Measurements from ENCODE around the gene P2RX4. TPM values are rescaled to one million over a fixed set of nuclear protein-coding genes. Genes with fewer than 3 reads are reported as not detected.
A peak's percentile ranks its signal among the peaks of the same experiment; 100 is the strongest.
"Not testable (repeated sequence)": the region's sequence is repeated elsewhere in the genome, so short reads cannot be mapped to it uniquely, and the experiment has no call there.

P2RX4 gene
- total RNA-seq, 3 donors from 2014 or later = 62.9 to 114 (median 86.9) TPM

GRCh38 chr12:121278169-121279070 lies 68.5 kb downstream of the P2RX4 start:
- DNase-seq (ENCODE audit: low spot score in 2 of 2) = no peak

GRCh38 chr12:121279071-121279375 lies 69.1 kb downstream of the P2RX4 start:
- no peaks in the 10 kb centered on the region for H3K27me3 ChIP-seq
- H3K36me3 ChIP-seq = no peaks in the 10 kb centered on the region
- H3K9me3 ChIP-seq = no peaks in the 10 kb centered on the region
- TF ChIP-seq POLR2A (IDR thresholded peaks at IDR 0.05) = no peak
- TF ChIP-seq CTCF (IDR thresholded peaks at IDR 0.05) = no peak
- TF ChIP-seq POLR2AphosphoS5 (IDR thresholded peaks at IDR 0.05) = no peak
- H3K4me1 ChIP-seq = no peaks in the 10 kb centered on the region
- peak overlapping the region in 1 of 3 donors; percentile 18 for H3K4me3 ChIP-seq
- DNase-seq (ENCODE audit: low spot score in 2 of 2) = no peak
- intact Hi-C loops (cut with DNase I; ENCODE audit: low total_unique reads) = no loop called here
- H3K27ac ChIP-seq = peak overlapping the region; percentile 44 to 82

More at GRCh38 chr12:121278169-121279070, 68.5 kb downstream of the P2RX4 start:
- no peaks in the 10 kb centered on the region for H3K4me1 ChIP-seq
- H3K27ac ChIP-seq = peak overlapping the region; percentile 44 to 82
- no peaks in the 10 kb centered on the region for H3K9me3 ChIP-seq
- intact Hi-C loops (cut with DNase I; ENCODE audit: low total_unique reads) = no loop called here
- no peak for TF ChIP-seq CTCF (IDR thresholded peaks at IDR 0.05)
- no peak for TF ChIP-seq POLR2A (IDR thresholded peaks at IDR 0.05)
- no peak for TF ChIP-seq POLR2AphosphoS5 (IDR thresholded peaks at IDR 0.05)
- no peaks in the 10 kb centered on the region for H3K36me3 ChIP-seq
- no peaks in the 10 kb centered on the region for H3K27me3 ChIP-seq
- H3K4me3 ChIP-seq = no peak overlapping the region

GRCh38 chr12:121279507-121279915 lies 69.6 kb downstream of the P2RX4 start:
- intact Hi-C loops (cut with DNase I; ENCODE audit: low total_unique reads) = no loop called here
- no peak for TF ChIP-seq CTCF (IDR thresholded peaks at IDR 0.05)
- peak in 1 of 3 donors; percentile 28 for TF ChIP-seq POLR2AphosphoS5 (IDR thresholded peaks at IDR 0.05)
- no peak for TF ChIP-seq POLR2A (IDR thresholded peaks at IDR 0.05)
- H3K27ac ChIP-seq = peak overlapping the region; percentile 44 to 82
- H3K9me3 ChIP-seq = no peaks in the 10 kb centered on the region
- H3K27me3 ChIP-seq = no peaks in the 10 kb centered on the region
- no peaks in the 10 kb centered on the region for H3K36me3 ChIP-seq
- DNase-seq (ENCODE audit: low spot score in 2 of 2) = no peak
- H3K4me1 ChIP-seq = no peaks in the 10 kb centered on the region
- peak overlapping the region in 1 of 3 donors; percentile 18 for H3K4me3 ChIP-seq

- DNase-seq (ENCODE audit: low spot score in 2 of 2); H3K4me1 ChIP-seq; H3K36me3 ChIP-seq; H3K4me3 ChIP-seq; H3K9me3 ChIP-seq; H3K27ac ChIP-seq; H3K27me3 ChIP-seq; intact Hi-C loops (cut with DNase I; ENCODE audit: low total_unique reads): not testable (repeated sequence)
Measured at GRCh38 chr12:121280531-121280930, 70.6 kb downstream of the P2RX4 start.

- H3K27ac ChIP-seq; H3K27me3 ChIP-seq; intact Hi-C loops (cut with DNase I; ENCODE audit: low total_unique reads); H3K9me3 ChIP-seq; H3K4me1 ChIP-seq; H3K36me3 ChIP-seq; H3K4me3 ChIP-seq; DNase-seq (ENCODE audit: low spot score in 2 of 2): not testable (repeated sequence)
Measured at GRCh38 chr12:121281116-121281515, 71.2 kb downstream of the P2RX4 start.

GRCh38 chr12:121282072-121282742 lies 72.3 kb downstream of the P2RX4 start:
- no peaks in the 10 kb centered on the region for H3K27me3 ChIP-seq
- H3K36me3 ChIP-seq = no peaks in the 10 kb centered on the region
- no peaks in the 10 kb centered on the region for H3K4me1 ChIP-seq
- DNase-seq (ENCODE audit: low spot score in 2 of 2) = no peak
- no peak overlapping the region for H3K4me3 ChIP-seq
- H3K27ac ChIP-seq = peak overlapping the region in 1 of 2 donors; percentile 68
- intact Hi-C loops (cut with DNase I; ENCODE audit: low total_unique reads) = no loop called here
- TF ChIP-seq POLR2AphosphoS5 (IDR thresholded peaks at IDR 0.05) (no peak), CTCF (IDR thresholded peaks at IDR 0.05) (no peak), POLR2A (IDR thresholded peaks at IDR 0.05) (no peak)
- no peaks in the 10 kb centered on the region for H3K9me3 ChIP-seq

GRCh38 chr12:121282910-121283309 lies 73.0 kb downstream of the P2RX4 start:
- not testable (repeated sequence) for DNase-seq (ENCODE audit: low spot score in 2 of 2); H3K27ac ChIP-seq

More at GRCh38 chr12:121282910-121283309, 73.0 kb downstream of the P2RX4 start:
- H3K27me3 ChIP-seq; H3K4me1 ChIP-seq; H3K36me3 ChIP-seq; H3K4me3 ChIP-seq; H3K9me3 ChIP-seq; intact Hi-C loops (cut with DNase I; ENCODE audit: low total_unique reads): not testable (repeated sequence)
